HG03442 (cell line): Measurements from ENCODE around the gene SPATA6.
"Not testable (repeated sequence)": the region's sequence is repeated elsewhere in the genome, so short reads cannot be mapped to it uniquely, and the experiment has no call there.

Experiments used
- ATAC-seq: cut with Tn5 transposase; IDR thresholded peaks from one replicate; pipeline ENCODE4 v1.9.1; 2021; ENCODE audit warnings: mild to moderate bottlenecking, moderate library complexity; ENCODE audit not compliant: unreplicated experiment

The SPATA6 gene

GRCh38 chr1:48466594-48466993, 5.4 kb downstream of the SPATA6 start:
- no peak for ATAC-seq

- no peak for ATAC-seq
Measured at GRCh38 chr1:48462716-48463302, 9.2 kb downstream of the SPATA6 start.

GRCh38 chr1:48450505-48450904, 21.5 kb downstream of the SPATA6 start:
- ATAC-seq: no peak

- ATAC-seq: no peak
Measured at GRCh38 chr1:48448932-48449331, 23.1 kb downstream of the SPATA6 start.

GRCh38 chr1:48444186-48444585, 27.8 kb downstream of the SPATA6 start:
- ATAC-seq: not testable (repeated sequence)

- no peak for ATAC-seq
Measured at GRCh38 chr1:48442864-48443619, 29.0 kb downstream of the SPATA6 start.

- ATAC-seq: not testable (repeated sequence)
Measured at GRCh38 chr1:48440786-48441185, 31.2 kb downstream of the SPATA6 start.

- no peak for ATAC-seq
Measured at GRCh38 chr1:48439380-48439779, 32.6 kb downstream of the SPATA6 start.

GRCh38 chr1:48437379-48437778, 34.6 kb downstream of the SPATA6 start:
- not testable (repeated sequence) for ATAC-seq

GRCh38 chr1:48435312-48436002, 36.5 kb downstream of the SPATA6 start:
- not testable (repeated sequence) for ATAC-seq

GRCh38 chr1:48430832-48431231, 41.2 kb downstream of the SPATA6 start:
- no peak for ATAC-seq

GRCh38 chr1:48422009-48422408, 50.0 kb downstream of the SPATA6 start:
- ATAC-seq: no peak

GRCh38 chr1:48418742-48419141, 53.3 kb downstream of the SPATA6 start:
- no peak for ATAC-seq

GRCh38 chr1:48415050-48415449, 57.0 kb downstream of the SPATA6 start:
- ATAC-seq: no peak

GRCh38 chr1:48414264-48414663, 57.7 kb downstream of the SPATA6 start:
- ATAC-seq: no peak

- ATAC-seq: no peak
Measured at GRCh38 chr1:48405940-48406339, 66.1 kb downstream of the SPATA6 start.

- ATAC-seq: no peak
Measured at GRCh38 chr1:48405400-48405799, 66.6 kb downstream of the SPATA6 start.

- no peak for ATAC-seq
Measured at GRCh38 chr1:48402599-48402998, 69.4 kb downstream of the SPATA6 start.

GRCh38 chr1:48396208-48396607, 75.8 kb downstream of the SPATA6 start:
- no peak for ATAC-seq

- no peak for ATAC-seq
Measured at GRCh38 chr1:48391926-48392325, 80.1 kb downstream of the SPATA6 start.

GRCh38 chr1:48387409-48387808, 84.6 kb downstream of the SPATA6 start:
- ATAC-seq: no peak

GRCh38 chr1:48374785-48375184, 97.2 kb downstream of the SPATA6 start:
- no peak for ATAC-seq
